ENCODE measurements around the gene SRPK3.

SRPK3 gene

DNA sequence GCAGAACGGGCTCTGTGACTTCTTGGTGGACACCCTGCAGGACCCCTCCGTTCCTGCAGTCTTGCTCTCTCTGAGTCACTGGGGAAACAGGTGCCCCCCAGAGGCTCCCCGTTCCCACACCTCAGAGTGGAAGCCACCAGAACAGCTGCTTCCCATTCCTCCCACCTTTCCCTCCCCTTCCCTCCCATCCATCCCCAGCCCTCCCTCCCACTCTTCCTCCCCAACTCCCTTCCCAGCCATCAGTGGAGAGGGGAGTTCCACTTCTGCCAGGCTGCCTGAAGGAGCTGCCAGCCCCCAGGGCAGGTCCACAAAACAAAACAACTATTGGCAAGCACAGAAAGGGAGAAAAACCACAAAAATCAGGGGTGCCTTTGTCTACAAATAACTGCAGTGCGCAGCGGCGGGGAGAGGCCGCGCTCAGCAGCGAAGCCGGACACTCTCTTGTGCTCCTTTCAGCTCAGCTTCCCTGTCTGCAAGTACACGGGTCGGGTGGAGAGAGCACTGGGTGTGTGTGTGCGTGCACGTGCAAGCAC lies 21.7 kb downstream of the SRPK3 start:
- no peak overlapping the region for H3K27ac ChIP-seq
- TF ChIP-seq ZFX (IDR thresholded peaks at IDR 0.05; ENCODE audit: borderline replicate concordance): no peak

DNA sequence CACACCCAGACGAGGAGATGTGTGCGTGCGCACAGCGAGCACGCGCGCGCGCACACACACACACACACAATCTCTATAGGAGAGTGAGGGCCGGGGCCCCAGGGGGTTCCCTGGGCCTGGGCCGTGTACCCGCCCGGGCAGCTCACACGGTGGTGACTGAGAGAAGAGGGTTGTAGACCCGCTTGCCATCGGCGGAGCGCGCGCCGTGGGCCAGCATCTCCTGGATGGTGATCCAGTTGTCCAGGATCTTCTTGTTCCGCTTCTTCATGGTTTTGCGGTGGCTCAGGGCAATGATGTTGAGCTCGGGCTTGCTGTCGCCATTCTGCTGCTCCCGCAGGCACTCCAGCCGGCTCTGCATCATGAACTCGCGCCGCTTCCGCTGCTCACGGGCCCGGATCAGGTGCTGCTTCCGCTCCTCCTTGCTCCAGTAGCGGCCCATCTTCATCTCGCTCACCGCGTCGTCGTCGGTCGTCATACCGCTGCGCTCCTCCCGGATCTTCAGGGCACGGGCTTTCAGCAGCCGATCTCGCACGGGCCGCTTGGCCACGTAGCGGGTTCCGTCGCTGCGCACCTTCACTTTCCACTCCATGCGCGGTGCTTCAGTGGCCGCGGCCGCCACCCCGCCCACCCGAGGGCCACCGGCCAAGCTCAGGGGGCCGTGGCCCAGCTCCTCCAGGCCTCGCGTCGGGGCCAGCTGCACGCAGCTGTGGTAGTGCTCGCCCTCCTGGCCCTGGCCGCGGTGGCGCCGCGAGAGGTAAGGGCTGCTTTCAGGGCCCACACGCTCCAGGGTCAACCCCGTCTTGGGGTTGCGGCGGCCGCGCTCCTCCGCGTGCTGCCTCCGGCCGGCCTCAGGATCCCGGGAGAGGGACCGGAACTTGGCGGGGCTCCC lies 22.6 kb downstream of the SRPK3 start:
- no peak overlapping the region for H3K27ac ChIP-seq
- TF ChIP-seq, protein P1, sequence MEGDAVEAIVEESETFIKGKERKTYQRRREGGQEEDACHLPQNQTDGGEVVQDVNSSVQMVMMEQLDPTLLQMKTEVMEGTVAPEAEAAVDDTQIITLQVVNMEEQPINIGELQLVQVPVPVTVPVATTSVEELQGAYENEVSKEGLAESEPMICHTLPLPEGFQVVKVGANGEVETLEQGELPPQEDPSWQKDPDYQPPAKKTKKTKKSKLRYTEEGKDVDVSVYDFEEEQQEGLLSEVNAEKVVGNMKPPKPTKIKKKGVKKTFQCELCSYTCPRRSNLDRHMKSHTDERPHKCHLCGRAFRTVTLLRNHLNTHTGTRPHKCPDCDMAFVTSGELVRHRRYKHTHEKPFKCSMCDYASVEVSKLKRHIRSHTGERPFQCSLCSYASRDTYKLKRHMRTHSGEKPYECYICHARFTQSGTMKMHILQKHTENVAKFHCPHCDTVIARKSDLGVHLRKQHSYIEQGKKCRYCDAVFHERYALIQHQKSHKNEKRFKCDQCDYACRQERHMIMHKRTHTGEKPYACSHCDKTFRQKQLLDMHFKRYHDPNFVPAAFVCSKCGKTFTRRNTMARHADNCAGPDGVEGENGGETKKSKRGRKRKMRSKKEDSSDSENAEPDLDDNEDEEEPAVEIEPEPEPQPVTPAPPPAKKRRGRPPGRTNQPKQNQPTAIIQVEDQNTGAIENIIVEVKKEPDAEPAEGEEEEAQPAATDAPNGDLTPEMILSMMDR (IDR thresholded peaks at IDR 0.05): no peak
- TF ChIP-seq ZFX (IDR thresholded peaks at IDR 0.05; ENCODE audit: borderline replicate concordance): no peak

DNA sequence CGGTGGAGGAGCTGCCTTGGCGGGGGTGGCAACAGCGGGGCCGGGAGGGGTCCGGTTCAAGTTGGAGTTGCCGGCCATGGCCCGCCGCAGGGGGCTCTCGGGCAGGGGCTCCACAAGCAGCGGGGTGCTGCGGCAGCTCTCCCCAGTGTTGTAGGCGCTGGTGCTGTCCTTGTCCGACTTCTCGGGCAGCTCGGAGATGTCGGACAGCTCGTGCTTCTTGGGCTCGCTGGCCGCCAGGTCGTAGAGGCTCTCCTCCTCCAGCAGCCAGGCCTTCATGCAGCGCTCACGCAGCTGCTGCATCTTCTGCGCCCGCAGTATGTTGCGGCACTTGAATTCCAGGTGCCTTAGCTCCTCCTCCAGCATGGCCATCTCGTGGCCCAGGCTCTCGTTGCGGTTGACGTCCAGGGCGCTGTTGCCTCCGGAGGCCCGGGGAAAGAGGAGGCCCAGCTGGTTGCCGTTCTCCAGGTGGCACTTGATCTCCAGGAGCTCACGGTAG lies 23.3 kb downstream of the SRPK3 start:
- no peak overlapping the region for H3K27ac ChIP-seq
- no peak for TF ChIP-seq ZFX (IDR thresholded peaks at IDR 0.05; ENCODE audit: borderline replicate concordance)
- TF ChIP-seq, protein P1 (IDR thresholded peaks at IDR 0.05): no peak

DNA sequence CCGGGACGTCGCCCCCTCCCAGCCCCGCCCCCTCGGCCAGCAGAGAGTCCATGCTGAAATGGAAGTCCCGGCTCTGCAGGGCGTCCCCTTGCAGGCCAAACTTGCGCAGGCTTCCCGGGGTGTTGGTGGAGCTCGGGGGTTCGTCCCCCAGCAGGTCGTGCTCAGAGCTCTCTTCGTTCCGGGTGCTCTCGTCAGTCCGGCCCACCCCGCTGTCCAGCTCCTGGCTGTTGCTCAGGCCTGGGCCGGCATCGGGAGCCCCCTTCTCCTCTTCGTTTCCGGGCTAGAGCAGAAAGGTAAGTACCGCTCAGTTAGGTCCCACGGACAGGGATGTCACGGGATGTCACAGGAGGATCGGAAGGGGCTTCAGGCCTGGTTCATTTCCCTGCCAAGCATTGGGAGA lies 23.8 kb downstream of the SRPK3 start:
- no peak for TF ChIP-seq ZFX (IDR thresholded peaks at IDR 0.05; ENCODE audit: borderline replicate concordance)
- TF ChIP-seq, protein P1 (IDR thresholded peaks at IDR 0.05): no peak
- no peak overlapping the region for H3K27ac ChIP-seq

DNA sequence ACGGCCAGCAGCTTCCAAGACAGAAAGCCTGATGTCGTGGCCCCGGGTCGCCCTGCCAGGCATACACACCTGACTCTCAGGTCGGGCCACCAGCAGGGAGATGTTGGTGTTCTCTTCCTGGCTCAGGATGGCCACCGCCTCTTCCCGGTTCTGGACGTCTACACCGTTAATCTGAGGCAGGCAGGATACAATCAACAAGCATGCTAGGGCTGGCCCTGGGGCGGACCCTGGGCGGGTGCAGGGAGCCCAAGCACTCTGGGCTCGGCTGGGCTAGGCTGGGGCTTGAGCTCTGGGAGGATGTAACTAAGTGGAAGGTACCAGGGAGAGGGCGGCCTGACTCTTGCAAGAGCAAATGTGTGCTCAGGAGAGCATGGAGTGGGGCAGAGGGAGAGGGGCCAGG lies 24.6 kb downstream of the SRPK3 start:
- no peak for TF ChIP-seq ZFX (IDR thresholded peaks at IDR 0.05; ENCODE audit: borderline replicate concordance)
- TF ChIP-seq, protein P1 (IDR thresholded peaks at IDR 0.05): no peak
- H3K27ac ChIP-seq: no peak overlapping the region

DNA sequence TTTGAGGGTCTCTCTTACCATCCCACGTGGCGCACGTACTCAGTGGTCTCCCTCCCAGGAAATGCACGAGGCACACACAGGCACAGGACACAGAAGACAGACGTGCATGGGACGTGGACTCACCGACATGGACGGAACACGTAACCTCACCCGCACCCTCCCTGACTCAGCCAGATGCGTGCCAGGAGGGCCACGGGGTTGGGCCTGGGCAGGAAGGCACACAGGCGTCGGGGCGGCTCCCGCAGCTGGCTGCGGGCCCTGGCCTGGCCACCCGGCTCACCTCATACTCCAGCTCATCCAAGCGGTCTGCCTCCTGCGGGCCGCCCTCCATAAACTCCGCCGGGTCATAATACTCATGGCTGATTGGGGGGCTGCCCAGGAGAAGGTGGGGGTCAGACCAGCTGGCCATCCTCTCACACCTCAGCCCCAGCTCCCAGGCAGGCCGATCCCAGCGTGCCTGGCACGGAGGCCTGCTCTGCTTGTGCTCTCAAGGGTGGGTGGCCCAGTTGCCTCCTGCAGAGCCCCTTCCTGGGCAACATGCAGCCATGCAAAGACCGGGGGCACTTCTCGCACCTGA lies 26.2 kb downstream of the SRPK3 start:
- no peak for TF ChIP-seq ZFX (IDR thresholded peaks at IDR 0.05; ENCODE audit: borderline replicate concordance)
- TF ChIP-seq, protein P1 (IDR thresholded peaks at IDR 0.05): no peak
- no peak overlapping the region for H3K27ac ChIP-seq

DNA sequence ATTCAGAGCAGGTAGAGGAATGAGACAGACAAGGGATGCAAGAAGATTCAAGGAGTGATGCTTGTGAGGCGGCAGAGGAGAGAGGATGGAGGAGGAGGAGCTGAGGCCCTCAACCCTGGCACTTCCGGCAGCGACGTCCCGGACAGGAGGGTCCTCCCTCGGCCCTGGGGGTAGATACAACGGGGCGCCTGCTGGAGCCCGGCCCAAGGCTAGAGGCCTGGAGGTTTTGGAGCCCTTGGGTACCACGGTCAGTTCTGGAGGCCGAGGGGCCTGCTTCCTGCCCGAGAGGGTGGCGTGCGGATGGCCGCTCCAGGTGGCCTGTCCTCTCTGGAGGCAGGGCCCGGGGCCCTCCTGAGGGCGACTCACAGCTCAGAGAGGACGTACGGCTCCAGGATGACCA lies 27.1 kb downstream of the SRPK3 start:
- no peak overlapping the region for H3K27ac ChIP-seq
- no peak for TF ChIP-seq ZFX (IDR thresholded peaks at IDR 0.05; ENCODE audit: borderline replicate concordance)
- TF ChIP-seq, protein P1 (IDR thresholded peaks at IDR 0.05): no peak
